Astrocyte (in vitro differentiated cells and primary cell): ENCODE measurements around the gene FBXO8. TPM values are rescaled to one million over a fixed set of nuclear protein-coding genes. Genes with fewer than 3 reads are reported as not detected.

Source experiments
- DNase-seq: peaks from one replicate; pipeline ENCODE4 v3.0.0-alpha.2; 2010; ENCODE audit warnings: low read depth
- FAIRE-seq: peaks from 2 replicates; lab custom pipeline; 2011; peaks lifted over from hg19 to GRCh38; lab: Jason Lieb, UNC
- H2AFZ ChIP-seq: 2 replicates; pipeline ENCODE4 v1.6.0; 2012; ENCODE audit warnings: low read depth, low read length, inconsistent platforms
- H3K27ac ChIP-seq: 2 replicates; pipeline ENCODE4 v1.5.1; 2011; ENCODE audit warnings: low read depth, low read length, inconsistent platforms
- H3K27me3 ChIP-seq: 2 replicates; pipeline ENCODE4 v1.6.0; 2011; ENCODE audit warnings: low read length, inconsistent platforms; ENCODE audit not compliant: insufficient read depth
- H3K36me3 ChIP-seq: 2 replicates; pipeline ENCODE4 v1.5.1; 2011; ENCODE audit warnings: low read length, inconsistent platforms; ENCODE audit not compliant: insufficient read depth
- H3K4me1 ChIP-seq: 2 replicates; pipeline ENCODE4 v1.5.1; 2011; ENCODE audit warnings: low read length, inconsistent platforms; ENCODE audit not compliant: insufficient read depth
- H3K4me2 ChIP-seq: 2 replicates; pipeline ENCODE4 v1.6.0; 2012; ENCODE audit warnings: low read length, inconsistent platforms
- H3K4me3 ChIP-seq: 2 replicates; pipeline ENCODE4 v1.5.1; 2011; ENCODE audit warnings: low read depth, mild to moderate bottlenecking, low read length, inconsistent platforms; ENCODE audit not compliant: insufficient read depth
- H3K79me2 ChIP-seq: 2 replicates; pipeline ENCODE4 v1.6.0; 2012; ENCODE audit warnings: mild to moderate bottlenecking, low read length, inconsistent platforms; ENCODE audit not compliant: insufficient read depth
- H3K9ac ChIP-seq: 2 replicates; pipeline ENCODE4 v1.6.0; 2012; ENCODE audit warnings: mild to moderate bottlenecking, low read length, inconsistent platforms
- H3K9me3 ChIP-seq: 2 replicates; pipeline ENCODE4 v1.5.1; 2012; ENCODE audit warnings: low read depth, mild to moderate bottlenecking, low read length, inconsistent platforms; ENCODE audit not compliant: insufficient read depth
- H4K20me1 ChIP-seq: 2 replicates; pipeline ENCODE4 v1.6.0; 2012; ENCODE audit warnings: low read length, inconsistent platforms; ENCODE audit not compliant: insufficient read depth
- H3K27ac Mint-ChIP-seq: one replicate; pipeline ENCODE4 v1.8.0; 2021; ENCODE audit warnings: mild to moderate bottlenecking, mixed read lengths; ENCODE audit not compliant: unreplicated experiment
- H3K27me3 Mint-ChIP-seq: one replicate; pipeline ENCODE4 v1.8.0; 2021; ENCODE audit warnings: low read depth, mixed read lengths; ENCODE audit not compliant: unreplicated experiment
- H3K36me3 Mint-ChIP-seq: one replicate; pipeline ENCODE4 v1.8.0; 2021; ENCODE audit warnings: low read depth, mixed read lengths; ENCODE audit not compliant: unreplicated experiment
- H3K4me1 Mint-ChIP-seq: one replicate; pipeline ENCODE4 v1.8.0; 2021; ENCODE audit warnings: low read depth, mixed read lengths; ENCODE audit not compliant: unreplicated experiment
- H3K4me3 Mint-ChIP-seq: one replicate; pipeline ENCODE4 v1.8.0; 2021; ENCODE audit warnings: mild to moderate bottlenecking, moderate library complexity, mixed read lengths; ENCODE audit not compliant: unreplicated experiment
- H3K9me3 Mint-ChIP-seq: one replicate; pipeline ENCODE4 v1.8.0; 2021; ENCODE audit warnings: mild to moderate bottlenecking, mixed read lengths; ENCODE audit not compliant: unreplicated experiment
- CTCF ChIP-seq: IDR thresholded peaks from 2 replicates; pipeline ENCODE4 v1.5.1; 2011; ENCODE audit warnings: low read depth, mild to moderate bottlenecking, inconsistent platforms, low read length, moderate library complexity; ENCODE audit not compliant: insufficient read depth
- EZH2 ChIP-seq: IDR thresholded peaks from 2 replicates; pipeline ENCODE4 v1.6.1; 2012; ENCODE audit warnings: mild to moderate bottlenecking, low read length, inconsistent platforms; ENCODE audit not compliant: insufficient read depth
- total RNA-seq: library from RNA; stranded (reverse); gene quantifications from 2 replicates; pipeline ENCODE4 v1.2.1, GENCODE V29; 2021

FBXO8 gene
- total RNA-seq, 1 donor from 2014 or later, result 13.1 TPM

- H3K27me3 ChIP-seq, result peaks cover 93% of the 10 kb centered on the region
- H3K4me1 Mint-ChIP-seq, result peaks cover 31% of the 10 kb centered on the region
Observed at GRCh38 chr4:174214101-174214878, 69.2 kb downstream of the FBXO8 start.

GRCh38 chr4:174213731-174214100, 69.8 kb downstream of the FBXO8 start:
- H3K4me3 ChIP-seq, result no peak overlapping the region

More at GRCh38 chr4:174214101-174214878, 69.2 kb downstream of the FBXO8 start:
- Histone ChIP-seq H3K4me2 (peak overlapping the region; percentile 30), H4K20me1 (no peaks in the 10 kb centered on the region), H3K9ac (no peak overlapping the region), H3K36me3 (no peaks in the 10 kb centered on the region), H2AFZ (no peak overlapping the region), H3K4me3 (no peak overlapping the region), H3K4me1 (peaks cover 20% of the 10 kb centered on the region), H3K79me2 (no peaks in the 10 kb centered on the region), H3K27ac (no peak overlapping the region), H3K9me3 (no peaks in the 10 kb centered on the region)
- FAIRE-seq, result no peak
- TF ChIP-seq CTCF (no peak), EZH2 (peak; percentile 94)
- Mint-ChIP-seq H3K4me3 (peak overlapping the region; percentile 40), H3K36me3 (peaks cover 1% of the 10 kb centered on the region), H3K27ac (no peak overlapping the region), H3K9me3 (peaks cover 18% of the 10 kb centered on the region), H3K27me3 (peaks cover 90% of the 10 kb centered on the region)
- no peak for DNase-seq

More at GRCh38 chr4:174213731-174214100, 69.8 kb downstream of the FBXO8 start:
- FAIRE-seq (no peak), DNase-seq (no peak)
- Mint-ChIP-seq H3K27ac (no peak overlapping the region), H3K4me1 (peaks cover 31% of the 10 kb centered on the region), H3K27me3 (peaks cover 88% of the 10 kb centered on the region), H3K9me3 (peaks cover 18% of the 10 kb centered on the region), H3K4me3 (no peak overlapping the region), H3K36me3 (peaks cover 1% of the 10 kb centered on the region)
- H3K27me3 ChIP-seq, result peaks cover 87% of the 10 kb centered on the region
- H3K4me2 ChIP-seq, result peak overlapping the region; percentile 30
- no peaks in the 10 kb centered on the region for H3K36me3 ChIP-seq
- TF ChIP-seq EZH2, result no peak
- TF ChIP-seq CTCF, result no peak
- no peak overlapping the region for H3K9ac ChIP-seq
- no peaks in the 10 kb centered on the region for H3K9me3 ChIP-seq
- H2AFZ ChIP-seq, result no peak overlapping the region
- no peaks in the 10 kb centered on the region for H3K79me2 ChIP-seq
- H3K27ac ChIP-seq, result no peak overlapping the region
- H3K4me1 ChIP-seq, result peaks cover 20% of the 10 kb centered on the region
- H4K20me1 ChIP-seq, result no peaks in the 10 kb centered on the region
